NCI-H226 (cell line): ENCODE measurements around the gene IKZF3.
"Not testable (repeated sequence)": the region's sequence is repeated elsewhere in the genome, so short reads cannot be mapped to it uniquely, and the experiment has no call there.

Experiments
- DNase-seq: peaks from one replicate; pipeline ENCODE4 v3.0.0-alpha.2; 2015

The IKZF3 gene

GRCh38 chr17:39863918-39864746, at the start of gene IKZF3:
Gene IKZF3, minus strand, starts transcription at chr17:39864312. Its CDS starts 186 bp downstream, at chr17:39864126.
- no peak for DNase-seq

- DNase-seq, result no peak
These were observed 44.8 kb upstream of the IKZF3 start for GRCh38 chr17:39908789-39909352.

GRCh38 chr17:39904990-39905288, 40.8 kb upstream of the IKZF3 start:
- no peak for DNase-seq

- peak; percentile 7 for DNase-seq
These were observed 39.2 kb upstream of the IKZF3 start for GRCh38 chr17:39903158-39903884.

- not testable (repeated sequence) for DNase-seq
These were observed 37.9 kb upstream of the IKZF3 start for GRCh38 chr17:39902027-39902426.

GRCh38 chr17:39899215-39899614, 35.1 kb upstream of the IKZF3 start:
- DNase-seq, result no peak

- DNase-seq, result no peak
These were observed 34.0 kb upstream of the IKZF3 start for GRCh38 chr17:39898088-39898487.

- DNase-seq, result no peak
These were observed 30.7 kb upstream of the IKZF3 start for GRCh38 chr17:39894681-39895376.

- no peak for DNase-seq
These were observed 25.1 kb upstream of the IKZF3 start for GRCh38 chr17:39889200-39889599.

GRCh38 chr17:39887078-39887477, 23.0 kb upstream of the IKZF3 start:
- no peak for DNase-seq

GRCh38 chr17:39886102-39886501, 22.0 kb upstream of the IKZF3 start:
- not testable (repeated sequence) for DNase-seq

- peak; percentile 3 for DNase-seq
These were observed 8.6 kb upstream of the IKZF3 start for GRCh38 chr17:39872751-39873150.

GRCh38 chr17:39871801-39872200, 7.7 kb upstream of the IKZF3 start:
- no peak for DNase-seq

GRCh38 chr17:39870776-39871175, 6.7 kb upstream of the IKZF3 start:
- DNase-seq, result no peak

GRCh38 chr17:39868554-39868942, 4.4 kb upstream of the IKZF3 start:
- no peak for DNase-seq

GRCh38 chr17:39867880-39868553, 3.9 kb upstream of the IKZF3 start, which contains the start of gene ZPBP2:
Gene ZPBP2, plus strand, starts transcription at chr17:39868202. Its CDS starts 153 bp downstream, at chr17:39868355.
- no peak for DNase-seq

- no peak for DNase-seq
These were observed 3.2 kb upstream of the IKZF3 start for GRCh38 chr17:39867084-39867879.

- DNase-seq, result no peak
These were observed 2.1 kb upstream of the IKZF3 start for GRCh38 chr17:39866013-39866730.

- no peak for DNase-seq
These were observed 731 bp downstream of the IKZF3 start for GRCh38 chr17:39863244-39863917.

- DNase-seq, result no peak
These were observed 2.9 kb downstream of the IKZF3 start for GRCh38 chr17:39861235-39861634.
